Measurements from ENCODE around the gene ISG20L2. TPM values are rescaled to one million over a fixed set of nuclear protein-coding genes. Genes with fewer than 3 reads are reported as not detected.

Gene ISG20L2
- total RNA-seq, 2 experiments from 2014 or later = 56.3 to 58.8 TPM

DNA sequence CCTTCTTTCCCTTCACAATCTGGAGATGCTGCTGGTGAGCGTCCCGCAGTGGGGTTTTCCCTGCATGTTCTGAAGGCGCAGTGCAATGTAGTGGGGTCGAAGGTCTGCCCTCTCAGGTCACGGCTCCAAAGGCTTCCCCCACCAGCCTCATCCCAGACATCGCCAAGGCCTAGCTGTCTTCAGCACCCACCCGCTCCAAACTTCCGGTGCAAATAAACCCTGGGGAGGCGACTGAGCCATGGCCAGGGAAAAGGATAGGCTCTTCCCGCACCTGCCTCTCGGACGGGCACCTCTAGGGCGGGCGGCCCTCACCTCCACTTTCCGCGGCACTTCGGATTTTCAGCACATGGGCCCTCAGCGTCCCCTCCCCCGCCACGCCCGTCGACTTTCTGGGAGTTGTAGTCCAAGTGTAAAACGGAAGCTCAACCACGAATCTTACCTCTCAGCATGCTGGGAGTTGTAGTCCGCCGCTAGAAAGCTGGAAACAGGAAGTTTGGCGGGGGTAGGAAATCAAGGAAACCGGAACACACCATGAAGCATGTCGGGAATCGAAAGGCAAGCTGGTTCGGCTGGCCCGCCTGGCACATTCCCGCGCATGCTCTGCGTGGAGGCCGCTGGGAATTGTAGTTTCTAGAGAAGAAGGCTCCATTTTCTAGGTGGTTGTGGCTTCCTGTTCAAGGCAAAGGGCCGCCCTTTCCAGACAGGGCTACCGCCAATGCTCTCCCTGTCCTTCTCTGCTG, 12.3 kb upstream of the ISG20L2 start, which contains the start of gene MRPL24:
Gene MRPL24, minus strand, starts transcription at position 348 of the 740 bp plus-strand sequence. CDS start 2,384 bp downstream, outside the sequence.
- ChIA-PET POLR2A (interaction anchor here (0.7 to 4.9 kb wide), 8 partner anchors 9 to 76 kb away, joined by 3 to 68 read pairs (median 6); partner anchors contain the start of genes HDGF, ISG20L2, METTL25B and PRCC), CTCF (interaction anchor here (0.7 to 4.4 kb wide), 15 partner anchors 8 to 170 kb away, joined by 3 to 79 read pairs (median 3); partner anchors contain the start of genes HDGF, ISG20L2, METTL25B and PRCC)
- Mint-ChIP-seq H3K4me3 (peak within 1 kb of the TSS; percentile 99), H3K27me3 (ENCODE audit: low read depth) (no peaks in the 10 kb centered on the region), H3K36me3 (ENCODE audit: low read depth) (peaks cover 76% of the 10 kb centered on the region), H3K27ac (peak within 1 kb of the TSS; percentile 98), H3K9me3 (ENCODE audit: insufficient read depth) (no peaks in the 10 kb centered on the region), H3K4me1 (ENCODE audit: low read depth) (peaks cover 59% of the 10 kb centered on the region)
- DNase-seq (peak; percentile 99), ATAC-seq (peak; percentile 89)

DNA sequence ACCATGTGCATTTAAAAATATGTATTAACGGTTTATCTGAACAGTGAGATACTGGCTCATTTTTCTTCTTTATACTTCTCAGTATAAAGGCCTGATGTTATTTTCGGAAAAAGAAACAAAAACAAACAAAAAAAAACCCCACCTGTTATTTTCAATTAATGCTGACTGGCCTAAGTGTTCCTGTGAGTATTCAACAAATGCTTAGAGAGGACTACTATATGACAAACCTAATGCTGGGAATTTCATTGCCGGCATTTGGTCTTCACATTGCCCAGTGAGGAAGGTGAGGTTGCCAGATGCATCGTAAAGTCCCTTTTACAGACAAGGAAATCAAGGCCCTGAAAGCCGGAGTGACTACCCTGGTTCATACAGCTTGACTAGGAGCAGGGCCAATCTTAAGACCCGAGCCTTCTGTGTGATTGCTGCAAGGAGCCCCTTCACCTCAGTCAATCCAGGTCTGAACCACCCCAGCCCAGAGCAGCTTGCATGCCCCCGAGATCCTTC, 11.7 kb upstream of the ISG20L2 start:
- H3K4me3 Mint-ChIP-seq = peak overlapping the region; percentile 99
- H3K9me3 Mint-ChIP-seq (ENCODE audit: insufficient read depth) = no peaks in the 10 kb centered on the region
- DNase-seq (peak; percentile 41), ATAC-seq (peak; percentile 17)
- ChIA-PET CTCF (interaction anchor here (1.0 to 4.4 kb wide), 9 partner anchors 11 to 150 kb away, joined by 3 to 79 read pairs (median 3); partner anchors contain the start of genes HDGF, ISG20L2, METTL25B and PRCC), POLR2A (interaction anchor here (1.4 to 4.9 kb wide), 4 partner anchors 11 to 29 kb away, joined by 7 to 68 read pairs (median 26); partner anchors contain the start of genes HDGF, ISG20L2, METTL25B and PRCC)
- no peaks in the 10 kb centered on the region for H3K27me3 Mint-ChIP-seq (ENCODE audit: low read depth)
- H3K27ac Mint-ChIP-seq = peak overlapping the region; percentile 98
- H3K4me1 Mint-ChIP-seq (ENCODE audit: low read depth) = peaks cover 53% of the 10 kb centered on the region
- H3K36me3 Mint-ChIP-seq (ENCODE audit: low read depth) = peaks cover 72% of the 10 kb centered on the region

DNA sequence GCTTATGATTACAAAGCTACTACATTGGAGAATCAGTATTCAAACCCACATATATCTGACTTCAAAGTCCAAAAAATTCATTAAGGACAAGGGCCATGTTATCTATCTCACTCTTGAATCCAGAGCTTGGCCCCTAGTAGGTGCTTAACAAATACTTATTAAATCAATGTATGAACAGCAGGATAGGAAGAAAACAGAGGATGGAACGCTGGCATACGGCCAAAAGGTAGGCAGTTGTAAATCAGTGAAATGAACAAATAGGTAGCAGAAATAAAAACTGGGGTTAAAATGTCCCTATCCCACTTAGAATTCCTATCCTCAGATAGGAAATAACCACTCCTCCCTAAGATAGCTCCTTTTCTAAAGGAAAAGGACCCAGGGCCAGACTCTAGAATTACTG, 10.3 kb upstream of the ISG20L2 start:
- H3K27ac Mint-ChIP-seq = peak overlapping the region; percentile 23
- H3K4me3 Mint-ChIP-seq = peak overlapping the region; percentile 27
- no peaks in the 10 kb centered on the region for H3K27me3 Mint-ChIP-seq (ENCODE audit: low read depth)
- peaks cover 42% of the 10 kb centered on the region for H3K4me1 Mint-ChIP-seq (ENCODE audit: low read depth)
- peaks cover 60% of the 10 kb centered on the region for H3K36me3 Mint-ChIP-seq (ENCODE audit: low read depth)
- no peaks in the 10 kb centered on the region for H3K9me3 Mint-ChIP-seq (ENCODE audit: insufficient read depth)
- ATAC-seq = no peak
- ChIA-PET POLR2A (interaction anchor here (1.0 to 4.9 kb wide), 2 partner anchors 11 to 13 kb away, joined by 3 to 68 read pairs; partner anchors contain the start of genes ISG20L2 and METTL25B), CTCF (interaction anchor here (1.0 to 1.4 kb wide), 2 partner anchors 10 to 13 kb away, joined by 4 to 12 read pairs; partner anchors contain the start of gene ISG20L2)
- DNase-seq = no peak

DNA sequence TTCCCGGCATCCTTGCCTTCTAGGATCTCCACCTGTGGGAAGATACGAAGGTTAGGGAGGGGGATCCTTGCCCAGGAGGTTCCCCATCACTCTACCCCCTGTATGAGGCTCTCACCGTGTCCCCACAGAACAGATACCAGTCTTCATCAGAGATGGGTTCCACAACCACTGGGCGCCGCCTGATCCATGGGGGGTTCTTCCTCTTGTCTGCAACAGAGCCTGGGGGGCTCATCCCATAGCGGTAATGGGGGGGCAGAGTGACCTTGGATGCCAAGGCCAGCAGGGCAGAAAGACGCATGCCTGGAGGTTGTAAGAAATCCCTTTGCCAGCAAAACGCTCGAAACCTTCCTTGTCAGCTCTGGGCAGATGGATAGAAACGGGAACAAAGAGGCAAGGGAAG, 9.8 kb upstream of the ISG20L2 start:
- no peak overlapping the region for H3K27ac Mint-ChIP-seq
- DNase-seq = no peak
- H3K9me3 Mint-ChIP-seq (ENCODE audit: insufficient read depth) = no peaks in the 10 kb centered on the region
- ChIA-PET POLR2A (interaction anchor here (4.9 kb wide), 1 partner anchor 11 kb away, joined by 68 read pairs; the partner anchor contains the start of genes ISG20L2 and METTL25B), CTCF (interaction anchor here (1.0 to 1.4 kb wide), 2 partner anchors 9 to 12 kb away, joined by 4 to 12 read pairs; partner anchors contain the start of gene ISG20L2)
- ATAC-seq = no peak
- peaks cover 55% of the 10 kb centered on the region for H3K36me3 Mint-ChIP-seq (ENCODE audit: low read depth)
- H3K27me3 Mint-ChIP-seq (ENCODE audit: low read depth) = no peaks in the 10 kb centered on the region
- H3K4me1 Mint-ChIP-seq (ENCODE audit: low read depth) = peaks cover 38% of the 10 kb centered on the region
- H3K4me3 Mint-ChIP-seq = no peak overlapping the region

DNA sequence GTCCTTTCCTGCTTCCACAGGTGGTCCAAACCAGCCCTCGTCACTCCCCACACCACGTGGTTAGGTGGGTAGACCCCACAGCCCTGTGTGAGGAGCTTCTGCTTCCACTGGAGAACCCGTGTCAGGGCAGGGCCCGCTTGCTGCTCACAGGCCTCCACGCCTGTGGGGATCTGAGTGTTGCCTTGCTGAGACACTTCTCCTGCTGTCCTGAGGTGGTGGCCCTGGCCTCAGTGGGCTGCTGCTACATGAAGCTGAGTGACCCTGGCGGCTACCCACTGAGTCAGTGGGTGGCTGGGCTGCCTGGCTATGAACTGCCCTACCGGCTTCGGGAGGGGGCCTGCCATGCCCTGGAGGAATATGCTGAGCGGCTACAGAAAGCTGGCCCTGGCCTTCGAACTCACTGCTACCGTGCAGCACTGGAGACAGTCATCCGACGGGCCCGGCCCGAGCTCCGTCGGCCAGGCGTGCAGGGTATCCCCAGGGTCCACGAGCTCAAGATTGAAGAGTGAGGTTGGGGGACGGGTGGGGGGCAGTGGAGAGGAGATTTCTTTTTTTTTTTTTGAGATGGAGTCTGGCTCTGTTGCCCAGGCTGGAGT, 5.5 kb upstream of the ISG20L2 start:
- no peak overlapping the region for H3K4me3 Mint-ChIP-seq

DNA sequence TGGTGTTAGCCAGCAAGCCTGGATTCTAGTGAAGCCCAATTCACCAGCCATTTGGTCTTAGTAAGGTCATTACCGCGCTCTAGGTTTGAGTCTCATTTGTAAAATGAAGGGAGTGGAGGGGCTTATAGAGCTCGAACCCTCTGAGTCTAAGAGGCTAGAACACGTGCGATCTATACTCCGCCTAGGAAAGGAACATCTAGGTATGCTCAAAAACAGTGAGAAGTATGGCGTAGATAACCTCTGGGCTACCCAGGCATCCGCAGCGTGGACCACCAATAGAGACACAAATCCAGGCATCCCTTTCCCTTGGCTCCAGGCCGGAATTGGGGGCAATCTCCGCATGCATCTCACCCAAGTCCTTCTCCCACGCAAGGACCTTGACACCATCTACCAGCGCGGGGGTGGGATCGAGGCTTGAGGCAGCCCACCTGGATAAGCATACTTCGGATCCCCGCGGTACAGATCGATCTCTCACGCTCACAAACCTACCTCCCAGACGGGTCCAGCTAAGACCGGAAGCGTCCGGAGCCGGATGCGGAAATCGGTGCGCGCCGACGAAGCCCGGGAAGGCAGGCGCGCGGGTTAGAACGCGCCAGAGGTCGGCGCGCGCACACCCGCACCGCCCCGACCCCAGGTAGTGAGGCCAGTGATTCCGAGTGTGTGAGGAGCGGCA, 504 bp downstream of the ISG20L2 start, which contains the start of gene METTL25B:
Gene METTL25B, plus strand, starts transcription at position 544 of the 673 bp plus-strand sequence. CDS start 636 bp downstream, outside the sequence.
- Mint-ChIP-seq H3K9me3 (ENCODE audit: insufficient read depth) (no peaks in the 10 kb centered on the region), H3K27me3 (ENCODE audit: low read depth) (no peaks in the 10 kb centered on the region), H3K27ac (no peak within 1 kb of the TSS), H3K36me3 (ENCODE audit: low read depth) (peaks cover 39% of the 10 kb centered on the region), H3K4me1 (ENCODE audit: low read depth) (peaks cover 36% of the 10 kb centered on the region), H3K4me3 (no peak within 1 kb of the TSS)
- POLR2A ChIA-PET = interaction anchor here (0.6 to 7.4 kb wide), 28 partner anchors 12 to 1452 kb away, joined by 3 to 68 read pairs (median 4); partner anchors contain the start of genes CRABP2, HDGF, MEF2D and MRPL24
- peak; percentile 86 for DNase-seq
- peak; percentile 70 for ATAC-seq
- CTCF ChIA-PET = interaction anchor here (0.9 to 12.9 kb wide), 20 partner anchors 14 to 342 kb away, joined by 3 to 543 read pairs (median 26); partner anchors contain the start of genes CRABP2, HAPLN2, HDGF and INSRR

More for the DNA sequence above, 5.5 kb upstream of the ISG20L2 start:
- Mint-ChIP-seq H3K27me3 (ENCODE audit: low read depth) (no peaks in the 10 kb centered on the region), H3K4me1 (ENCODE audit: low read depth) (peaks cover 25% of the 10 kb centered on the region), H3K9me3 (ENCODE audit: insufficient read depth) (no peaks in the 10 kb centered on the region), H3K36me3 (ENCODE audit: low read depth) (peaks cover 36% of the 10 kb centered on the region), H3K27ac (no peak overlapping the region)
- ATAC-seq (no peak), DNase-seq (no peak)
- POLR2A ChIA-PET = no interaction called here
- CTCF ChIA-PET = interaction anchor here (4.0 kb wide), 1 partner anchor 8 kb away, joined by 22 read pairs; no protein-coding TSS in a partner anchor

DNA sequence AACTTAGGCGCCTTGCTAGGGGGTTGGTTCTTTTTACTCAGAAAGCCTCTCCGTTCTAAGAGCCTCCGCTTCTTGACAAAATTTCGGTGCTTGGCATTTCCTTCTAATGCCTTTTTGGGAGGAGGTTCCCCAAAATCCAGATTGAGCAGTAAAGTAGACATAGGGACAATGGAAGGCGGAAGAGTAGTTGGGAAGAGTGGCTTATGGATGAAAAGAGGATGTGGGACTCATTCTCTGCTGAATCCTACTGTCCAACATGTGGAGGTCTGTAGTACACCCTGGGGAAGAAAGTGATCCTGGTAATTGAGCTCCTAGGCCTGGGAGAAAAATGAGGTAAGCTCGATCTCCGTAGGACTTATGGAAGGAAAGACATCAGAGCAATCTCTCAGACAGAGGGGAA, 1.1 kb downstream of the ISG20L2 start:
- Mint-ChIP-seq H3K9me3 (ENCODE audit: insufficient read depth) (no peaks in the 10 kb centered on the region), H3K27me3 (ENCODE audit: low read depth) (no peaks in the 10 kb centered on the region), H3K36me3 (ENCODE audit: low read depth) (peaks cover 38% of the 10 kb centered on the region), H3K27ac (no peak overlapping the region), H3K4me3 (no peak overlapping the region), H3K4me1 (ENCODE audit: low read depth) (peaks cover 38% of the 10 kb centered on the region)
- ChIA-PET CTCF (interaction anchor here (0.7 to 12.9 kb wide), 32 partner anchors 8 to 342 kb away, joined by 3 to 543 read pairs (median 18); partner anchors contain the start of genes CRABP2, HAPLN2, HDGF and INSRR), POLR2A (interaction anchor here (0.6 to 7.4 kb wide), 12 partner anchors 13 to 145 kb away, joined by 3 to 68 read pairs (median 8); partner anchors contain the start of genes HDGF, MRPL24, NTRK1 and PRCC)
- no peak for DNase-seq
- no peak for ATAC-seq

DNA sequence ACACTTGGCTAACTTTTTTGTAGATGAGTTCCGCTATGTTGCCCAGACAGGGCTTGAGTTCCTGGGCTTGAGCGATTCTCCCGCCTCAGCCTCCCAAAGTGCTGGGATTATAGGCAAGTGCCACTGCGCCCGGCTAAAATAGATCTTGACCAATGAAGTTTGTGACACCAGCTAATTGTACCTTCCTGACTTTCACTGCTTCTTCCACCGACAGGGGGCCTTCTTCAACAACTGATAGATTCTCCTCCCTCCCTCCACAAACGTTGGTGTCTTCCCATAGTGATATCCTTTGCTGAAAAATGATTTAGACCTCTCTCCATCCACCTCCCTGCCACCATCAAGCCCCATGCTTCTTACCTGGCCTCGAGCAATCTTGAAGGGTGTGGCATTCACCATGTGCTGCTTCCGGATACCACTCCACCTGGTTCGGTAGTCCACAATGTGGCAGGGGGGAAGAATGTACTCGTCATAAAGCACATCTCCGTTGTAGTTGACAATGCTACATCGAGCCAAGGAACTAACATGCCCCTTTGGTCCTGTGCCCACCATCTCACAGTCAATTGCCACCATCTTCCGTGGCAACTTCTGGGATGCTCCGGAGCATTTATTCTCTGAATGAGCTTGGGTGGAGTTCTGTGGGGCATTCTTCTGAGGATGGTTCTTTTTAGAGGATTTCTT, 1.9 kb downstream of the ISG20L2 start:
- H3K9me3 Mint-ChIP-seq (ENCODE audit: insufficient read depth) = no peaks in the 10 kb centered on the region
- H3K27me3 Mint-ChIP-seq (ENCODE audit: low read depth) = no peaks in the 10 kb centered on the region
- ATAC-seq = no peak
- ChIA-PET CTCF (interaction anchor here (0.7 to 12.9 kb wide), 65 partner anchors 9 to 341 kb away, joined by 3 to 543 read pairs (median 6); partner anchors contain the start of genes CRABP2, HAPLN2, HDGF and INSRR), POLR2A (interaction anchor here (0.7 to 7.4 kb wide), 9 partner anchors 14 to 1164 kb away, joined by 3 to 68 read pairs (median 16); partner anchors contain the start of genes ASH1L, HDGF, MRPL24 and NTRK1)
- no peak overlapping the region for H3K27ac Mint-ChIP-seq
- peaks cover 39% of the 10 kb centered on the region for H3K36me3 Mint-ChIP-seq (ENCODE audit: low read depth)
- peaks cover 40% of the 10 kb centered on the region for H3K4me1 Mint-ChIP-seq (ENCODE audit: low read depth)
- DNase-seq = peak; percentile 77
- H3K4me3 Mint-ChIP-seq = no peak overlapping the region

DNA sequence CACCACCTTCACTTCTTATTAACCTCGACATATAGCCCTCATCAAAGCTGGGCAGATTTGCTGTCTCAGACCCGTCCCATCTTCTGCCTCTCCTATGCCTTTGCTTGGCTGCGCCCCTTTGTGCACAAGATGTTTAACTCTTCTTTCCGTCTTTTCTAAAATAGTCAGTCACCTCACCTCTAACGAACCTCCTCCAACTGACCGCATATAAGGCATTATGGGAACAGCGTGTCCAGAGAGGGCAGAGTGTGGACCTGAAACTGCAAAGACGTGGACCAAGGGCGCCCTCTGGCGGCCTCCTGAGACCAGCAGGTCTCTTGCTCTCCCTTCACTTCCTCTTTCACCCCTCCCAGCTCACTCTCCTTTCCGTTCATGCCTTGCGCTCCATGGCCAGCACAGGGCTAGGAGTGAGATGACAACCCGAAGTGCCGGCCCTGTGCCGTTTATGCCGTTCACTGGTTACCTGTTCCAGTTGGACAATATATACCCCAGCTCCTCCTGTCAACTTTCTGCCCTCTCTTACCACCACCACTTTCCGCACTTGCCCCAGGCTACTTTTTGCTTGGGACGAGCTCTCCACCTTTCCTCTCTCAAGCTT, 2.8 kb downstream of the ISG20L2 start:
- Mint-ChIP-seq H3K27ac (no peak overlapping the region), H3K9me3 (ENCODE audit: insufficient read depth) (no peaks in the 10 kb centered on the region), H3K27me3 (ENCODE audit: low read depth) (no peaks in the 10 kb centered on the region), H3K4me3 (no peak overlapping the region), H3K4me1 (ENCODE audit: low read depth) (peaks cover 40% of the 10 kb centered on the region), H3K36me3 (ENCODE audit: low read depth) (peaks cover 48% of the 10 kb centered on the region)
- DNase-seq (peak; percentile 86), ATAC-seq (peak; percentile 25)
- ChIA-PET CTCF (interaction anchor here (0.7 to 12.9 kb wide), 66 partner anchors 10 to 452 kb away, joined by 3 to 543 read pairs (median 6); partner anchors contain the start of genes CRABP2, HDGF, INSRR and MRPL24), POLR2A (interaction anchor here (0.7 to 7.4 kb wide), 8 partner anchors 15 to 1163 kb away, joined by 3 to 68 read pairs (median 11); partner anchors contain the start of genes ASH1L, HDGF, MRPL24 and PRCC)
